GM12801 (cell line): ENCODE results near the gene SHISA7.

ENCODE experiments used
- CTCF ChIP-seq: IDR thresholded peaks from one replicate; pipeline ENCODE4 v1.5.1; 2011; ENCODE audit warnings: control low read depth; ENCODE audit not compliant: insufficient read length; ENCODE audit errors: extremely low read depth

The SHISA7 gene

GRCh38 chr19:55441692-55442321, 1.3 kb downstream of the SHISA7 start:
- TF ChIP-seq CTCF: no peak

DNA sequence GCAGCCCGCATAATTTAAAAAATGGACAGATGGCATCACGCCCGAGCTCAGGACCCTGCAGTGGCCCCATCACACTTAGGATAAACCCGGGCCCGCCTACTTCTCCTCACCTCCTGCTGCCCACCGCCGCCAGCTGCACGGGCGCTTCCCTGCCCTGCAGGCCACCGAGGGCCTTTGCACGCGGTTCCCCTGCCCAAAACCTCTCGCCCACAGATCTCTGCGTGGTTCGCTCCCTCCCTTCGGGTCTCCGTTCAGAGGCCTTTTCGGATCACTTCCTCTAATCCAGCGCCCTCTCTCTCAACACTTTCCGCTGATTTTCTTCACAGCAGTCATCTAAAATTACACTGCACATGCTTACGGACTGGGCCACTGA, 1.8 kb downstream of the SHISA7 start:
- TF ChIP-seq CTCF: no peak

DNA sequence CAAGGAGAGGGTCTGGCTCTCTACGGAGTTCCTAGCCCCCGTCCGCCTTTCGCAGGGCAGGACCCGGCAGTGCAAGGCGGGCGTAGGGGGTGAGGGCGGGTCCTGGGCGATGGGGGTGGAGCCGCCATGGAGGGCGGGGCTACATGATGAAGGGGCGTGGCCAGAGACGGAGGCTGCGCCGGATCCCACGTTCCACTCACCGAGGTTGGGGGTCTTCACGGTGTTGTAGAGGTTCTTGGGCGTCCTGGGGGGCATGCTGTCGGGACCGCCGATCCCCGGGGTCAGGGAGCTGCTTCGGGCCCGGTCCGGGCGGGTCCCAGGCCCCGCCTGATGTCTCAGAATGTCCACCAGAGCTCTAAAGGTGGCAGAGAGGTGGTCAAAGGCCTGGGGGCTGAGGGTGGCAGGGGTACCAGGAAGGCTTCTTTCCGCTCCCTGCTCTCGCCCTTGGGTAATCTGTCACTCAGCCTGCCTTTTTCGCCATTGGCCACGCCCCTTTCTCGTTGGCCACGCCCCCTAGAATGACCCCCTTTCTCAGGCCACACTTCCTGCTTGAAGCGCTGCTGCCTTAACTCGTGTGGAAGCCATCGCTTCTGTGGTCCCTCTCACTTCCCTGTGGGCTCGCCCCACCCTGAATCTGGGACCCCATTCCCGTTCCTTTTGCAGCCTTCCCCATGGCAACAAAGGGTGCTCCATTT, 2.5 kb downstream of the SHISA7 start:
- TF ChIP-seq CTCF: no peak

DNA sequence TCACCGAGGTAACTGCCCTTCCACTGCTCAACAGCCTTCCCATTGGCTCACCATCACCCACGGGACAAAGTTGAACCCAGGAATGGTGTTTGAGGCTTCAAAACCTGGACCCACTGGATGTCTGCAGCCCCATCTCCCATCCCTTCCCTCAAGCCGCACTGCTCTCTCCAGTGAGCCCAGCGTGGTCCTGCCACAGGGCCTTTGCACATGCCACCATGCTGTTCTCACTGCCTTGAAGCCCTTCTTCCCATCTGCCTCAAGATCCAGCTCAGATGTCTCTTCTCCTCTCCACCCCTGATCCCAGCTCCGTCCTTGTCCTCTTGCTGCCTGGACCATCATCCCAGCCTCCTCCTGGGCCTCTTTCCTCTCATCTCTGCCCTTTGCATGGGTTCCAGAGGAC, 4.0 kb downstream of the SHISA7 start:
- no peak for TF ChIP-seq CTCF

- no peak for TF ChIP-seq CTCF
These were observed 5.7 kb downstream of the SHISA7 start for GRCh38 chr19:55437410-55437809.

- TF ChIP-seq CTCF: no peak
These were observed 6.3 kb downstream of the SHISA7 start for GRCh38 chr19:55436847-55437246.

GRCh38 chr19:55435020-55435419, 8.1 kb downstream of the SHISA7 start:
- no peak for TF ChIP-seq CTCF
